Adipocyte (in vitro differentiated cells): ENCODE data around the gene FMOD.

Experiments
- DNase-seq: peaks from one replicate; pipeline ENCODE4 v3.0.0-alpha.2; 2015; ENCODE audit warnings: low read depth
- H3K27me3 ChIP-seq: replicated peaks from 2 replicates; pipeline ENCODE4 v1.7.0; 2013; ENCODE audit warnings: mild to moderate bottlenecking, low read length, moderate library complexity; ENCODE audit not compliant: control insufficient read depth, insufficient read depth
- H3K36me3 ChIP-seq: 2 replicates; pipeline ENCODE4 v1.7.0; 2013; ENCODE audit warnings: low read length, mild to moderate bottlenecking, moderate library complexity; ENCODE audit not compliant: control insufficient read depth, insufficient read depth, severe bottlenecking
- H3K4me1 ChIP-seq: 2 replicates; pipeline ENCODE4 v1.7.0; 2013; ENCODE audit warnings: mild to moderate bottlenecking, low read length, moderate library complexity; ENCODE audit not compliant: control insufficient read depth, insufficient read depth
- H3K4me3 ChIP-seq: 2 replicates; pipeline ENCODE4 v1.7.0; 2013; ENCODE audit warnings: mild to moderate bottlenecking, low read length, moderate library complexity
- H3K9ac ChIP-seq: 2 replicates; pipeline ENCODE4 v1.7.0; 2013; ENCODE audit warnings: mild to moderate bottlenecking, low read length, moderate library complexity
- H3K9me3 ChIP-seq: 2 replicates; pipeline ENCODE4 v1.7.0; 2013; ENCODE audit warnings: mild to moderate bottlenecking, low read length, moderate library complexity; ENCODE audit not compliant: control insufficient read depth

FMOD gene

DNA sequence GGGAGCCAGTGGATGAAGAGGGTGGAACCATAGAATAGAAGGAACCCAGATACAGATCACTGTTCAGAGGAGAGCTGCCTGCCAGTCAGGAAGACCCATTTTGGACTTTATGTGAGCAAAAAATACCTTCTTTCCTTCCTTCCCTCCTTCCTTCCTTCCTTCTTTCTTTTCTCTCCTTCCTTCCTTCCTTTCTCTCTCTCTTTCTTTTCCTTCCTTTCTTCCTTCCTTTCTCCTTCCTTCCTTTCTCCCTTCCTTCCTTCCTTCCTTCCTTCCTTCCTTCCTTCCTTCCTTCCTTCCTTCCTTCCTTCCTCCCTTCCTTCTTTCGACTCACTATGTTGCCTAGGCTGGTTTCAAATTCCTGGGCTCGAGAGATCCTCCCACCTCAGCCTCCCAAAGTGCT, 22.1 kb upstream of the FMOD start:
- Histone ChIP-seq H3K9me3 (no peaks in the 10 kb centered on the region), H3K4me3 (no peak overlapping the region), H3K9ac (no peak overlapping the region), H3K4me1 (peaks cover 25% of the 10 kb centered on the region), H3K27me3 (no peaks in the 10 kb centered on the region), H3K36me3 (no peaks in the 10 kb centered on the region)
- DNase-seq, result no peak

DNA sequence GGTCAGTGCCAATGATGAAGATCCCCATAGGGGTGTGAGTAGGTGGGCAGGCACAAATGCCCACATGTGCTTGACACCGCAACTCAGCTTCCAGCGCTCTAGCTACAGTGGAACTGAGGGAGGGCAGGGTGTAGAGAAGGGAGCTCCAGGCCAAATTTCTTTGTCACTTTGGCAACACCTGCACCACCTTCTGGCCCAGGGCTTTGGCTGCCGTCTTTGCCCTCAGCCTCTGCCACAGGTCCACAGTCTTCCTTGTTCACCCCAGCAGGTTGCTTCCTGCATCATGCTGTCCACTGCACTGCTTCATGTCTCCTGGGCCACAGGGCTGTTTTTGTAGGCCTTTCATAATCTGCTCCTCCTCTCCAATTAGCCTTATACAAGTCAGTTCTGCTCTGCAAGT, 20.4 kb upstream of the FMOD start:
- Histone ChIP-seq H3K4me3 (no peak overlapping the region), H3K36me3 (no peaks in the 10 kb centered on the region), H3K4me1 (peaks cover 25% of the 10 kb centered on the region), H3K9ac (no peak overlapping the region), H3K27me3 (no peaks in the 10 kb centered on the region), H3K9me3 (no peaks in the 10 kb centered on the region)
- DNase-seq, result no peak

DNA sequence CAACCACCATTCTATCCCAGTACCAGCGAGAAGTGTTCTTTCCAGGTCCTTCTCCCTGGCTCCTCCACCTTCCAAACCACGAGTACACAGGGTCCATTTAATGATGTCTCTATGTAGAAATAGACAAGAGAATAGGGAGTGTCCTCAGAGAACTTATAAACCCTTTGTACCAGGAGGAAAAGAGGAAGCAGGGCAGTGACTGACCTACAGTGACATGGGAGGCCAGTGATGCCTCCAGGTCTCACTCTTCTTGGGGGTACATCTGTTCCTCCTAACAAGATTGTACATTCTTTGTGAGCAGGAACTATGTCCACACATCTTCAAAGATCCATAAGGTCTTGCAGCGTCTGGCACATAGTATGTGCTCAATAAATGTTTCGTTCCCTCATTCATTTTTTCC, 18.7 kb upstream of the FMOD start:
- Histone ChIP-seq H3K4me1 (peaks cover 25% of the 10 kb centered on the region), H3K9me3 (no peaks in the 10 kb centered on the region), H3K36me3 (no peaks in the 10 kb centered on the region), H3K4me3 (no peak overlapping the region), H3K9ac (peak overlapping the region; percentile 53), H3K27me3 (no peaks in the 10 kb centered on the region)
- DNase-seq, result no peak

DNA sequence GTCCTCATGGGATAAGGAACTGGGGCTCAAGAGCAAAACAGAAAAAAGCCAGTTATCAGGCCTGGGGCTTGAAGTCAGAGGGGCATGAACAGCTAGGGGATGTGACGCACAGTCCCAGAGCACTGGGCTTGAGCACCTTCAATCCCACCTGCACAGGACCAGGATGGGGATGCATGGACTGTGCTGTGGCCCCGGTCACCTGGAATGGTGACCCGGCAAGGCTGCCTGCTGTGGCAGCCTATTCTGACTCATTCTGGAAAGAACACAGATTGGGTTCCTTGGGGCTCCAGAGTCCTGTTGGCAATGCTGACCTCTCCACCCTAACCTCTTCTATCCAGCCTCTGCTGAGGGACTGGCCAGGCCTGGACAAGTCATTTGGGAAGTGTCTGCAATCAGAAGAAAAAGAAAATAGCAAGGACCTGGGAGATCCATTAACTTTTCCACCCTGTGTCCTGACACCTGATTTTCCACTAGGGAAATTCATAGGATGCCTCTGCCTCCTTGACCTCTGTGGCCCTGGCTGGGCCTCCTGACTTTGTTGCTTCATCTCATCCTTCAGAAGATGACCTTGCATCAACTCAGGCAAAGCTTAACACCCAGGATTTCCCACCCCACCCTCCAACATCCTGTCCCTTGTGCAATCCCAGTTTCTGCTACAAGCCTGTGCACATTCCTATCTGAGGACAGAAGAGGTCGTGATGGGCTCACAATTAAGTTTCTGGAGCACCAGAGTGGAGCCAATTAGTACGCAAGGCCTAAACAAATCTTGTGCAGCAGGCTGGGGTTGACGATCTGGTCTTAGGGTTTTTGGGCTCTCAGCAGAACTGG, 17.9 kb upstream of the FMOD start:
- no peak overlapping the region for H3K4me3 ChIP-seq
- H3K9me3 ChIP-seq, result no peaks in the 10 kb centered on the region
- peak overlapping the region; percentile 53 for H3K9ac ChIP-seq
- H3K4me1 ChIP-seq, result peaks cover 17% of the 10 kb centered on the region
- no peaks in the 10 kb centered on the region for H3K36me3 ChIP-seq
- DNase-seq, result peak; percentile 89
- H3K27me3 ChIP-seq, result no peaks in the 10 kb centered on the region

DNA sequence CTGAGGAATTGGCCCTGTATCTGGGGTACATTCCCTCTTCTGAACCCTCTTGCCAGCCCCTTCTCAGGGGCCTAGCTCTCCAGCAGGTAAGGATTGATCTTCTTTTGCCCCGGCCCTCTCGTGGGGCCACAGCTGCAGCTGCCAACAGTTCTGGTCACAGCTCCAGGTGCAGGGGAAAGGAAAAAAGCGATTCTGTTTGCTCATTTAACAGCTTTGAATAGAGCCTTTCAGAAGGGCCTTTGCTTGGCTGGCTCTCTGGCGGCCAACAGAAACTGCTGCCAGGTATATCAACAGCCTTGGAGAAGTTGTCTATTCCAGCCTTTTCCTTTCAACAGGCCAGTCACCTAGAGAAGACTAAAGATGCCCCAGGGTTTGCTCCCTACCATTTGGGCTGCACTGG, 16.1 kb upstream of the FMOD start:
- Histone ChIP-seq H3K9ac (no peak overlapping the region), H3K4me1 (peaks cover 12% of the 10 kb centered on the region), H3K36me3 (no peaks in the 10 kb centered on the region), H3K4me3 (no peak overlapping the region), H3K27me3 (no peaks in the 10 kb centered on the region), H3K9me3 (no peaks in the 10 kb centered on the region)
- no peak for DNase-seq

DNA sequence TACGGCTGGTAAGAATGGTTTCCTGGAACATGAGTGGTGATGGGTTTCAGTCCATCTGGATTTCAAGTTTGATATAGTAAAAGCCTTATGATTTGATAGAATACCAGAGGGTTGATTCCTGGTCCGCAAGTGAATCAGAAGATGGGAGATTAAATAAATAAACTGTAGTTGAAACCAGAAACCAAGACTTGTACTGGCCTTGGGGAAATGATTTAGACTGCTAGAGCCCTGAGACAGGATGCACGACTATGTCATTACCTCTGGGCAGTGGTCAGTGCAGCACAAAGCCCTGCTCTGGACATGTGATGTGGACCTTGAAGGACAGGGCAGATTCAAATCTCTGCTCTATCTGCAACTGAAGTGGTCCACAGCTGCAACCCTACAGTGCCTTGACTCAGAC, 15.6 kb upstream of the FMOD start:
- DNase-seq, result peak; percentile 53
- Histone ChIP-seq H3K27me3 (no peaks in the 10 kb centered on the region), H3K4me3 (no peak overlapping the region), H3K9ac (no peak overlapping the region), H3K9me3 (no peaks in the 10 kb centered on the region), H3K36me3 (no peaks in the 10 kb centered on the region), H3K4me1 (peaks cover 16% of the 10 kb centered on the region)

DNA sequence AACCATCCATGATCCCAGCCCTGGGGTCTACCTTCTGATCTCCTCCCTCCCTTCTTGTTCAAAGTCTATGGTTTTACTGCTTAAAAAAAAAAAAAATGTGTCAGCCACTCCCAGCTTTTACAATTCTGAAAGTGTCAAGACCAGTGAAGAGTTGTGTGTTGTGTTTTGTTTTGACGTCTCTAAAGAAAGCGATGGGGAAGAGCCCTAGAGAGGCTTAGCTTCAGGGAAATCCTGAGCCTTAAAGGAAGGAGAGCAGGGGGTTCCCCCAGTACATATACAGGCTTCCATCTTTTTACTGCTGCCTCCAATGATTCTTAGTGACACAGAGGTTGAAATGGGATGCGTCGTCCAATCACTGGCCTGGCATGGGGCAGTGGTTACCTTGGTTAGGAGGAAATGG, 13.9 kb upstream of the FMOD start:
- Histone ChIP-seq H3K9me3 (no peaks in the 10 kb centered on the region), H3K36me3 (no peaks in the 10 kb centered on the region), H3K27me3 (no peaks in the 10 kb centered on the region), H3K9ac (no peak overlapping the region), H3K4me1 (peaks cover 29% of the 10 kb centered on the region), H3K4me3 (no peak overlapping the region)
- no peak for DNase-seq

DNA sequence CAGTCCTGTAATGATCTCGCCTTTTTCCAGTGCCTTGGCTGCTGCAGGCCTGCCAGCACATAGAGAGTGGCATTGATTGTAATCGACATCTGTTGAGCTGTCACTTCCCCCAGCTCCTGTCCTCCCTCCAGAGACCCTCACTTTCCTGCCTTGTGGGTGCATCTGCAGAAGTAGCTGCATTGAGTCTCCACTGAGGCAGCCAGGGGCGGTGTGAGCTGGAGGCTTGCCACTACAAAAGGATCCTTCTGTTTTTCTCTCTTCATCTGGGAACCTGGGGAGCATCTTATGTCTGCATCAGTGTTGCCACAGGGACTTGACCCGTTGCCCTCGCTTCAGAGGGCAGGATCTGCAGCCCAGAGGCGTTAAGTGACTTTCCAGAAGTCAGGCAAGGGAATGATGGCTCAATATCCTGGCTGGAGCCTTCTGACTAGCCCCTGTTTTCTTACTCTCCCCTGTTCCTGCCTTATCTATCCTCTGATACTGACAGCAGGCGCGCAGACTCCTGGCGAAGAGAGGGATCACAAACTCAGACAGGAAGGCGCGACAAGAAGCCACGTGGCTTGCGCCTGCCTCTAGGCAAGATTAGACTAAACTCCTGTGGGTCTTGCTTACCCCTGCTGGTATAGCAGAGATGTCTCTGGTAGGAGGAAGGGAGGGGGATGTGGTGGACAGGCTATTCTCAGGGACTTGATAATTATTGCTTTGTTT, 13.3 kb upstream of the FMOD start:
- Histone ChIP-seq H3K4me3 (no peak overlapping the region), H3K36me3 (no peaks in the 10 kb centered on the region), H3K9me3 (no peaks in the 10 kb centered on the region), H3K9ac (no peak overlapping the region), H3K4me1 (peaks cover 30% of the 10 kb centered on the region), H3K27me3 (no peaks in the 10 kb centered on the region)
- no peak for DNase-seq

DNA sequence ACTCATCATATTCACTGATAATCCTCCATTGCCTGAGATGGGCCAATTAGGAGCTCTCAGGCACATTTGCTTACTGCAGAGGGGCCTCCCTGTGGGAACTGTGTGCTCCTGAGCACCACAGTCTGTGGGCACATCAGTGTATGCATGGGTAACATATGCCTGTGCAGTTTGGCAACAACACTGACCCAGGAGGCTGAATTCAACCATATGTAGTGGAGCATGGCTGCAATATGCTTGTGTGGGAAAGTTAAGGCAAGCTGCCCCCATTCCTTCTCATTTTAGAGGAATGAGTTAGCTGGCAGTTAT, 11.8 kb upstream of the FMOD start:
- H3K4me3 ChIP-seq, result no peak overlapping the region
- peaks cover 36% of the 10 kb centered on the region for H3K4me1 ChIP-seq
- DNase-seq, result no peak
- no peaks in the 10 kb centered on the region for H3K36me3 ChIP-seq
- no peaks in the 10 kb centered on the region for H3K9me3 ChIP-seq
- no peak overlapping the region for H3K9ac ChIP-seq
- no peaks in the 10 kb centered on the region for H3K27me3 ChIP-seq

DNA sequence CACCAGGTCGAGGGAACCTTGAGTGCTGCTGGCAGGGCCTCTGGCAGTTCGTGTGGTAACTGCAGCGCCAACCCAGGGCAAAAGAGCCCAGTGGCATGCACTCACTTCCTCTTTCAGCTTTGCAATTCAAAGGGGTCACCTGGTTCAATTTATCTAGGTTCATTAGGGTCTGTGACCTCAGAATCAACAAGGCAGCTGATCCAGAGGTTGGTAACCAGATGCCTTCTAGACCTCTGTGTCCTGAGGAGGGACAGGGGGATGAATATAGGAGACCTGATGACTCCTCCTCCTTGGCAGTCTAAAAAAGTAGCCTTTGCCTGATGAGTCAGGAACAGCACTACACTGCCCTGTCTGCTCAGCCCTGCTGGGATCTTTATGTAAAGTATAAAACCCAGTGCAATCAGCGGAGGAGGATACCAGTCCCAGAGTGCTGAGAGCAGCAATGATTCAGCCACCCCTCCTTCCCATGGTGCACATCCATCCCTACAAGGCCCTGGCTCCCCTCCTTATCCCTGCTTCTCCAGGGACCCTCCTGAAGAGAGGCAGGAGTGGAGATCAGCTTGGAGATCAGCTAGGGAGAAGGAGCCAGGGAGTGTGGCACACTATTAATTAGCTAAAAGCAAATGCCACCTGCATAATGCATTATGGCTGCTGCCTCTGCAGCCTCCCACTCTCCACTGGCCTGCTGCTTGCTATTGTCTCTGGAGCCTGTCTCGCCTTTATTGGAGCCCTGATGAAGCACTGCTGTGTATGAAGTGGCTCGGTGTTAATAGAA, 11.2 kb upstream of the FMOD start:
- no peak overlapping the region for H3K9ac ChIP-seq
- no peaks in the 10 kb centered on the region for H3K27me3 ChIP-seq
- no peak overlapping the region for H3K4me3 ChIP-seq
- peak; percentile 62 for DNase-seq
- H3K36me3 ChIP-seq, result no peaks in the 10 kb centered on the region
- H3K9me3 ChIP-seq, result no peaks in the 10 kb centered on the region
- H3K4me1 ChIP-seq, result peaks cover 37% of the 10 kb centered on the region

DNA sequence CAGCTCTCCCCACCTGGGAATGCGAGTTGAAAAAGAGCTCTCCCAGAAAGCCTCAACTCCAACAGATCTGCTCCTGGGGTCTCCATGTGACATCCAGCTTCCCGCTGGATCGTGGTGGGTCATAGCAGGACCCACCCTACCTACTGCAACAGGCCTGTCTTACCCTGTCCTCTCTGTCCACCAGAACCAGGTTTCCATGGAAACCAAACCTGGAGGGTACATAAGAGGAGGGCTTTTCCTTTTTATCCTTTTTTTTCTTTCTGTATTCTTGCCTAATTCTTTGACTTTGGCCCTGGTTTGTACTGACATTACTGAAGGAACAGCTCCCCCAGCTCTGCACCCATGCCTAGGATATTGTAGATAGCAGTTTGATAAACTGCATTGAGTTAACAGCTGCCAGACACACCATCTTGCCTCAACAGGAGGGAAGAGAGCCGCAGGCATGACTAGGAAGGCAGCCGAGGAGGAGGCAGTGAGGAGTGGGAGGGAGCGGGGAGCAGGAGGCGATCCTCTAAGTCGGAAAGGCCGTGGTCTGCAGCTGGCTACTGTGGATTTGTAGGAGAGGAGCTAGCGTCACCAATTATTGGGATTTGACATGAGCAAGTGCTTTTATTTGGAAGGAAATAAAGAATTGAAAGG, 9.7 kb upstream of the FMOD start:
- Histone ChIP-seq H3K36me3 (no peaks in the 10 kb centered on the region), H3K4me1 (peaks cover 37% of the 10 kb centered on the region), H3K9ac (no peak overlapping the region), H3K4me3 (no peak overlapping the region), H3K9me3 (no peaks in the 10 kb centered on the region), H3K27me3 (no peaks in the 10 kb centered on the region)
- no peak for DNase-seq
